Gastroesophageal sphincter (tissue), 4 donors: ENCODE results near the gene BCAR3. TPM values are rescaled to one million over a fixed set of nuclear protein-coding genes. Genes with fewer than 3 reads are reported as not detected.

Experiments used
- ATAC-seq: fragments of 150-250 bp; one replicate; pipeline ENCODE4 v1.9.1; 2016; ENCODE audit warnings: mild to moderate bottlenecking, moderate library complexity
- H3K27ac ChIP-seq, 4 donors: fragments of 200-600 bp; sonication (generic) in 3 of 4; 1 replicate in 3 of 4; 2 replicates in 1 of 4; pipeline ENCODE4 v1.5.1; 2016 to 2019
- H3K27me3 ChIP-seq: fragments of 200-600 bp; sonication (generic); one replicate; pipeline ENCODE4 v1.5.1; 2019
- H3K36me3 ChIP-seq, 2 donors: fragments of 200-600 bp; sonication (generic); one replicate each; pipeline ENCODE4 v1.5.1; 2019; ENCODE audit warnings: control low read depth in 1 of 2
- H3K4me1 ChIP-seq, 3 donors: fragments of 200-600 bp; sonication (generic); 1 replicate in 2 of 3; 2 replicates in 1 of 3; pipeline ENCODE4 v1.5.1; 2016 to 2019; ENCODE audit warnings: control low read depth in 2 of 3
- H3K4me3 ChIP-seq, 2 donors: fragments of 200-600 bp; sonication (generic); one replicate each; pipeline ENCODE4 v1.5.1; 2019; ENCODE audit warnings: mild to moderate bottlenecking in 1 of 2, moderate library complexity in 1 of 2
- H3K9me3 ChIP-seq, 3 donors: fragments of 200-600 bp; sonication (generic); one replicate each; pipeline ENCODE4 v1.5.1; 2017 to 2019; ENCODE audit warnings: control low read depth in 2 of 3
- CTCF ChIP-seq, 4 experiments: fragments of 200-600 bp in 2 of 4; fragments of 450-650 bp in 2 of 4; sonication (generic) in 1 of 4; IDR thresholded peaks; one replicate each; pipeline ENCODE4 v1.5.1; 2017 to 2019; ENCODE audit warnings: antibody characterized with exemption in 4 of 4, mild to moderate bottlenecking in 2 of 4, moderate library complexity in 2 of 4
- EP300 ChIP-seq: sonication (generic); formaldehyde crosslinking; IDR thresholded peaks from one replicate; pipeline ENCODE4 v1.6.1; 2017; ENCODE audit warnings: antibody characterized with exemption, mild to moderate bottlenecking
- POLR2A ChIP-seq, 2 donors: fragments of 450-650 bp; IDR thresholded peaks; one replicate each; pipeline ENCODE4 v1.6.1; 2017; ENCODE audit warnings: antibody characterized with exemption in 2 of 2, mild to moderate bottlenecking in 2 of 2, moderate library complexity in 1 of 2
- POLR2AphosphoS5 ChIP-seq: sonication (generic); formaldehyde crosslinking; IDR thresholded peaks from one replicate; pipeline ENCODE4 v1.6.1; 2017; ENCODE audit warnings: antibody characterized with exemption
- WGBS, 2 donors: methylation state at CpG; one replicate each; pipeline ENCODE4 v1.1.5; 2018; ENCODE audit warnings: low coverage in 1 of 2; 5-methylcytosine and 5-hydroxymethylcytosine counted together
- total RNA-seq, 4 donors: library from RNA; depleted of rRNA; stranded (reverse); fragments of >200 nt; gene quantifications; one replicate each; pipeline ENCODE4 v1.1.0, GENCODE V29; 2016

The BCAR3 gene
- total RNA-seq, 4 donors from 2014 or later: 33.9 to 40.2 (median 38.3) TPM

GRCh38 chr1:93608187-93609109 is 73.2 kb downstream of the BCAR3 start:
- no peaks in the 10 kb centered on the region for H3K27me3 ChIP-seq
- no peaks in the 10 kb centered on the region for H3K36me3 ChIP-seq
- H3K4me3 ChIP-seq: no peak overlapping the region
- WGBS, 2 donors: 26 to 54% methylated on average over 5 to 7 of the region's 15 CpGs
- peak; percentile 20 for ATAC-seq
- H3K9me3 ChIP-seq: no peaks in the 10 kb centered on the region
- no peak for TF ChIP-seq EP300
- no peak for TF ChIP-seq CTCF (IDR thresholded peaks at IDR 0.05)
- no peak for TF ChIP-seq POLR2A (IDR thresholded peaks at IDR 0.05)
- TF ChIP-seq POLR2AphosphoS5: no peak
- peaks cover 0 to 96% (median 4%) of the 10 kb centered on the region in 3 donors for H3K4me1 ChIP-seq
- H3K27ac ChIP-seq: peak overlapping the region in 3 of 4 donors; percentile 41 to 51 (median 45)

- Histone ChIP-seq H3K27me3 (no peaks in the 10 kb centered on the region), H3K9me3 (no peaks in the 10 kb centered on the region), H3K27ac (peak overlapping the region in 3 of 4 donors; percentile 41 to 51 (median 45)), H3K4me1 (peaks cover 0 to 89% (median 4%) of the 10 kb centered on the region in 3 donors), H3K36me3 (no peaks in the 10 kb centered on the region), H3K4me3 (no peak overlapping the region)
- 83 to 96% methylated on average over 4 to 5 of the region's 5 CpGs for WGBS, 2 donors
- no peak for ATAC-seq
- no peak for TF ChIP-seq POLR2A (IDR thresholded peaks at IDR 0.05)
- TF ChIP-seq EP300: no peak
- no peak for TF ChIP-seq POLR2AphosphoS5
- no peak for TF ChIP-seq CTCF (IDR thresholded peaks at IDR 0.05)
Measured at GRCh38 chr1:93607814-93608186, 73.8 kb downstream of the BCAR3 start.

- ATAC-seq: peak; percentile 71
- Histone ChIP-seq H3K36me3 (no peaks in the 10 kb centered on the region), H3K9me3 (no peaks in the 10 kb centered on the region), H3K4me1 (peaks cover 0 to 76% (median 4%) of the 10 kb centered on the region in 3 donors), H3K27ac (peak overlapping the region in 3 of 4 donors; percentile 14 to 54 (median 30)), H3K27me3 (no peaks in the 10 kb centered on the region), H3K4me3 (no peak overlapping the region)
- WGBS, 2 donors: 42 to 43% methylated on average over 1 to 4 of the region's 4 CpGs
- TF ChIP-seq EP300 (no peak), POLR2AphosphoS5 (peak; percentile 59)
Measured at GRCh38 chr1:93605812-93606512, 75.7 kb downstream of the BCAR3 start.

- 72 to 81% methylated on average over 4 to 10 of the region's 10 CpGs for WGBS, 2 donors
- H3K27ac ChIP-seq: peak overlapping the region in 3 of 4 donors; percentile 14 to 54 (median 30)
- H3K4me3 ChIP-seq: no peak overlapping the region
- TF ChIP-seq POLR2AphosphoS5 (no peak), CTCF (IDR thresholded peaks at IDR 0.05) (no peak), POLR2A (IDR thresholded peaks at IDR 0.05) (no peak), EP300 (no peak)
- no peaks in the 10 kb centered on the region for H3K27me3 ChIP-seq
- H3K9me3 ChIP-seq: no peaks in the 10 kb centered on the region
- H3K4me1 ChIP-seq: peaks cover 0 to 80% (median 4%) of the 10 kb centered on the region in 3 donors
- ATAC-seq: no peak
- H3K36me3 ChIP-seq: no peaks in the 10 kb centered on the region
Measured at GRCh38 chr1:93605026-93605568, 76.5 kb downstream of the BCAR3 start.

- no peaks in the 10 kb centered on the region for H3K36me3 ChIP-seq
- TF ChIP-seq CTCF (IDR thresholded peaks at IDR 0.05): no peak
- no peak for TF ChIP-seq EP300
- TF ChIP-seq POLR2A (IDR thresholded peaks at IDR 0.05): no peak
- TF ChIP-seq POLR2AphosphoS5: no peak
- H3K27me3 ChIP-seq: no peaks in the 10 kb centered on the region
- H3K27ac ChIP-seq: no peak overlapping the region
- no peak for ATAC-seq
- 55 to 67% methylated on average over 1 of the region's 1 CpG for WGBS, 2 donors
- H3K4me1 ChIP-seq: peaks cover 0 to 80% (median 4%) of the 10 kb centered on the region in 3 donors
- no peaks in the 10 kb centered on the region for H3K9me3 ChIP-seq
- H3K4me3 ChIP-seq: no peak overlapping the region
Measured at GRCh38 chr1:93604411-93604810, 77.2 kb downstream of the BCAR3 start.
